NCI-H82 treated with DMSO at 0.1 percent for 48 hours (cell line): ENCODE results near the gene UGP2.
A peak's percentile ranks its signal among the peaks of the same experiment; 100 is the strongest.

Experiments
- DNase-seq: peaks from one replicate; lab custom pipeline; 2025; ENCODE audit not compliant: unreplicated experiment; lab: John Stamatoyannopoulos, UW

Gene UGP2

DNA sequence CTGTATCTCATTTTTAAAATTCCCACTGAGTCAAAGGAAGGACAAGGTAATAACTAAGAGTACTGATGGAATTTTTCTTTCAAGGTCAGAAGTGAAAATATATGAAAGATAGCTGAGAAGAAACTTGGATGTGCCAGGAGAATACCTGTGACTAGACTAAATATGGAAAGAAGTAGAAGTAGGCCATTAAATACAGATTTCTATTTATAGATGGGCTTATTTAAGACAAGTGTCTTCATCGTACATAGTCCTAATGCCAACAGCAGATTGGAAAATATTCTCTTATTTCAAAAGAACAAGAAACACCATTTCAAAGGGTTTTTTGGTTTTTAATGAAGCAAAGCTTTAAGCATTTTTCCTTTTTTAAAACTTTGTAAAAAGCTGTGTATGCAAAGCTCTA, 22.0 kb downstream of the UGP2 start:
- no peak for DNase-seq

DNA sequence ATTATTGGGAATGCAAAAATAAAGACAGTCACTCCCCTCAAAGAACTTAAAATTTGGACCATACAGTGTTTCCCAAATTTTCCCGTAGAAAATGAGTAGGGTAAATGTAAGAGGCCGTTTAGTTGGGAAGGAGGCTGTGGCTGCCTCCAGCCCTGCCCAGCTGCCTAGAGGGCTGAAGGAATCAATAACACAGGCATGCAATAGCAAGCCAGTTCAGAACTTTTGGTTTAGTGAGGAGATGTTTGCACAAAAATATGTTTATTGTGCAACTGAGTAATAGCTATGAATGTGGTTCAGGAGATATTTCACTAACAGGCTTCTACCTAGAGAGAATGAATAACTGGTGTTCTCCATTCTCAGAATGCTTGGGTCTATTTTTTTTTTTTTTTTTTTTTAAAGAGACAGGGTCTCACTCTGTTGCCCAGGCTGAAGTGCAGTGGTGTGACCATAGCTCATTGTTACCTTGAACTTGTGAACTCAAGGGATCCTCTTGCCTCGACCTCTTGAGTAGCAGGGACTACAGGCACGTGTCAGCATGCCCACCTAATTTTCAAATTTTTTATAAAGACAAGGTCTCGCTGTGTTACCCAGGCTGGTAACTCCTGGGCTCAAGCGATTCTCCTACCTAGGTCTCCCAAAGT, 23.6 kb downstream of the UGP2 start:
- no peak for DNase-seq

DNA sequence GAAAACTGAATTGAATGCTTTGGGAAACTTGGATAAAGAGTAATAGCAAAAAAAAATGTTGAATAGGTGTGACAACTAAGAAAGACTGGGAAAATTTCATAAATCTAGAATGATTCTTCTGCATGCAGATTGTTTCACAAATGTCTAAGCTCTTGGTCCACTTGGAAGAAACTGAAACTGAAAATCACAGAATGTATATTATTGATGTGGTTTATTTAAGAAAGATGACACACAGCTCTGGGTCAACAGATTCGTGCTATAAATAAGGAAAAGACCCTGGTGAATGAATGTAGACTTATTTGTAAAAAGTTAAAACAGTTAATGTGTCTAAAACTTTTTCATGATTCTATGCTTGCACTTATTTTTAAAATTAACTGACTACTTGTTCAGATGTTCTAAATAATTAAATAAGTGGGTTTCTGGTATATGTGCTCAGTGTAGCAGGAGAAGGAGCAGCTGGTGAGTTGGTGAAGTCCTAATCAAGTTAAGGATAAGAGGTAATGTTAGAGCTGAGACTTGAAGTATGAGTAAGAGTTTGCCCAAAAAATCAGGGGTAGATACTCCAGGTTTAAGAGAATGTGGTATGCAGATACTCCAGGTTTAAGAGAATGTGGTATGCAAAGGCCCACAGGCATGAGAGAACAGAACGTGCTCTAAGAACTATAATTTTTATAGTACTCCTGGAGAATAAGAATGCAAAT, 24.5 kb downstream of the UGP2 start:
- DNase-seq: no peak

DNA sequence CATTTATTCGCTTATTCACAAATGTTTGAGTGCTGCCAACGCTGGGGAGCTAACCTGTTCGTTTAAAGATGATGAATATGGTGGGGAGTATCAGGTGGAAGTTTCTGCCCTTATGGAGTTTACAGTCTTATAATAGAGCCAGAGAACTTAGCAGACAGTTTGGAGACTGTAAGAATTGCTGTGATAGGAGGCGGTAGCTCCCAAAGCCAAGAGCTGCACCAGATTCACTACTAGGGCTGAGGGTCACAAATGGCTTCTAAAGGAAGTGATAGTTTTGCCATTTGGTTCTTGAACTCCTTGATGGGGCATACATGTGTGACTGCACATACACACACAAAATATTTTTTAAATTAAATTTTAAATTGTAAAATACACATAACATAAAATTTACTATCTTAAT, 29.0 kb downstream of the UGP2 start:
- no peak for DNase-seq

DNA sequence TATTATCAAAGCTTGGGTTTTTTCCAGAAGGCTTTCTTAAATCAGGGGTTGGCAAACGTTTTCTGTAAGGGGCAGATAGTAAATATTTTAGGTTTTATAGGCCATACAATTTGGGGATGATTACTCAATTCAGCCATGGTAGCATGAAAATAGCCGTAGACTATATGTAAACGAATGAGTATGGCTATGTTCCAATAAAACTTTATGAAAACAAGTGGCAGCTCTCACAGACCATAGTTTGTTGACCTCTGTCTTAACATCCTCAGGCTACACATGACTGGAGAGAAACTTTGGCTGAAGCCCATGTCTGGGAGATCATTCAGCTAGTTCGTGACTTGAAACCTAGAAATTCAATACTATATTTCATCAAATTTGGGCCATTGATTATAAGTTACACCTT, 30.2 kb downstream of the UGP2 start:
- no peak for DNase-seq

DNA sequence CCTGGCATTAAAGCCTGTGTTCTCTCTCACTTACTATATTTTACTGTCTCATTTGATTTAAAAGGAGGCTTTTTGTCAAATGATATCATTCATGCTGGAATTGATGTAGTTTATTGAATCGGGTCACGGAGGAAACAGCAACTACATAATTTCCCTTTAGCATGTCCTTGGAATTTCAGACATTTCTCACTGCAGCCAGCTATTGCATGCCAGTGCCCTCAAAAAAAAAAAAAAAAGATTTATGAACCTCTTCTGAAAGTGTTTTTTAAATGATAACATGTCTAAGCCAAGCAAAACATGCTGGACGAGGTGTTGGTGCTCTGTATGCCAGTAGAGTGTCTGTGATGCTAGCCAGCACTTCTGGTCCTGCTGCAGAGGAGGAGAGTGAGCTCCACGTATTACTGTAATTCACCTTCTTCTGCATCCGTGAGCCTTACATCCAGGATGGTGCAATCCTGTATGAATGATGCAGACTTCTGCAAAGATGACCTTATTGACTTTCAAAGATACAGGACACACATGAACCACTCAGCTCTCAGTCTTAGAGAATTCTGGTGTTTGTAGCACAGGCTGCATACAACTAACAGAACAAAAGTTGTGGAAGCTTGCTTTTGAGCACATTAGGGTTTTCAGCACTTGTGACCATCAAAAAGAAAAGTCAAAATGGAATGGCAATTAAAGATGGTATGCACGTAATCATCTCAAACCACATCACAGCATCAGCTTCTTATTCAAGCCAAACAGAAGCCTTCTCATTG, 31.1 kb downstream of the UGP2 start:
- no peak for DNase-seq

DNA sequence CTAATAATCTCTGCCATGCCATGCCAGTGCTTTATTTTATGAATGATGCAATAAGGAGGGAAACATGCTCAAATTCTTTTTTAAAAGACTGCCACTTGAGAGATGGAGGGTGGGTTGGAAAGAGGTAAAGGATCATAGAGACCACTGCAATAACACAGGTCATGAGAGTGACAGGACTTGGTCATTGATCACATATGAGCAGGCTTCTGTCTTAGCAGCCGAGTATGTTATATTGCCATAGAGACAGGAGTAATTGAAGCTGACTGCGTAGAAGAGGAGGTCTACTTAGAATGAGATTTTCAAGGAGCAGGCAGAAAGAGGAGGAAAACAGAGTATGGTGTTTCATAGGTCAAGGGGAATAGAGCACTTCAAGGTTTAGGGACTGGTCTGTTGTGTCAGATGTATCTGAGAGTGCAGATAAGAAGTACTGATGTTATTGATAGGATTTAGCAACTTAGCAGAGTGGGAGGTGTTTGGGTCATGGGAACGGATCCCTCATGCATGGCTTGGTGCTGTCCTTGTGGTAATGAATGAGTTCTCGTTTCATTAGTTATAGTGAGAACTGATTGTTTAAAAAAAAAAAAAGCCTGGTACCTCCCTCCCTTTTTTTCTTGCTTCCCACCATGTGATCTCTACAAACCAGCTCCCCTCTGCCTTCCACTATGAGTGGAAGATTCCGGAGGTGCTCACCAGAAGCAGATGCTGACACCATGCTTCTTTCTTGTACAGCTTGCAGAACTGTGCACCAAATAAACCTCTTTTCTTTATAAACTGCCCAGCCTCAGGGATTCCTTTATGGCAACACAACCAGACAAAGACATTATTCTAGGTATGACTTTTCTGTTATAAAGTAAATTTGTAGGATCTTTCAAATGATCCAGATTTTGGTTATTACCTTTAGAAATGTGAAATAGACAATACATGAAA, 32.8 kb downstream of the UGP2 start:
- DNase-seq: no peak

DNA sequence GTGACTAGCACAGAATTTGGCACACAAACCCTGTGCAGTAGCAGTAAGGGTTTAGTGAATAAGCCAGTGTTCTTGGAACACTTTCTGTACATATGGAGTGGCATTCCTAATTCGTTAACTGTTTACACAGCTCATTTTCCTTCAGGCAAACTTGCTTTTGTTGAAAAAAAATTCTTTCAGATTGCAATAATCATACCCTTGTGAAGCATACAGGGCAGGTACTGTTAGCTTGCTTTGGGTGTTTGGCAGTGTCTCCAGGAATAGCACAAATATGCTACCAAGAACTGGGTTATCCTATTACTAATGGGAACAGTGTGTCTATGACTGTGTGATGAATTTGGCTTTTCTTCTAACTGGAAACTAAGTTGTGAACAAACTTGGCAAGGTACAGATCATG, 33.4 kb downstream of the UGP2 start:
- no peak for DNase-seq

DNA sequence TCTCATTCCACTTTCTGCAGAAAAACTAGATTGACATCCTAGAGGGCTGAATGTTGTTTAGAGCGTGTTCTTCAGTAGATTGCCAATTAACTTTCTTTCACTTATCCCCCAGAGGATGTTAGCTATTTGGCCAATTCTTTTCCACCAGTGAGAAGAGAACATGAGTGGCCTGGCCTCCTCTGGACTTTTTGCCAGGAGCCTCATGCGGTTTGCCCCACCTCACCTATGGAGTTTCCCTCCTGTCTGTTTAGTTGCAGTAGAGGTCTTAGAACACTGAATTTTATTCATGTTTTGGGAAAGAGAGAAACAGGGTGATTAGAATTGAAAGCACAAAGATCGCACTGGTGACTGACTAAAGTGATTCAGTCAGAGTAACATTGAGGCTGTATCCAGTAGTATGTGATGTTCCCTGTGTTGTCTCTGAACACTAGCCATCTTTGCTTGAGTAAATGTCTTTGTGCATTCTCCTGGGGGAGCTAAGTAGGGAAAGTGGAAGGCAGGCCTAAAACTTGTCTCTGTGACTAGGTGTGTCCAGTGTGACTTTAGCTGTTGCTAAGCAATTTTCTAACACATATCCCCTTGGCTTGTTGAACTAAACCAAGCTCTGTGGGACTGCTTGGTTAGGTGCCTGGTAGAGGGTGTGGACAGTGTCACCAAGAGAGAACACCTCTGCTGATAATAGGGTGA, 34.0 kb downstream of the UGP2 start:
- DNase-seq: no peak

DNA sequence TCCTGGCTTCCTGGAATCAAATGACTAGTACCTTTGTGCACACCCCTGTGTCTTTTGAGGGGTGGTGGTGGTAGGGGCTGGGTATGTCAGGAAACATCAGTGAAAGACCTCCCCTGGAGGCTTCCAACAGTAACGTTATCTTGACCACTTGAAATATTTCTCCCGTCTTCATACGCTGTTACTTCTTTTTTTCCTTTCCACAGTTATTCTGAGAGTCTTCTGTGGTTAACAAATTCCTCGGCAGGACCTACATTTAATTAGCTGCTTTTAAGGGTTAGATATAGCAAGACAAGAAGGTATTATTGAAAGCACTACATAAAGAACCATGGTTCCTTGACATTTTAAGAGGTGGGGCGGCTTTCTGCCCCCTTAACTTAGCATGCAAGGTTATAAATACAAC, 34.6 kb downstream of the UGP2 start:
- DNase-seq: no peak

DNA sequence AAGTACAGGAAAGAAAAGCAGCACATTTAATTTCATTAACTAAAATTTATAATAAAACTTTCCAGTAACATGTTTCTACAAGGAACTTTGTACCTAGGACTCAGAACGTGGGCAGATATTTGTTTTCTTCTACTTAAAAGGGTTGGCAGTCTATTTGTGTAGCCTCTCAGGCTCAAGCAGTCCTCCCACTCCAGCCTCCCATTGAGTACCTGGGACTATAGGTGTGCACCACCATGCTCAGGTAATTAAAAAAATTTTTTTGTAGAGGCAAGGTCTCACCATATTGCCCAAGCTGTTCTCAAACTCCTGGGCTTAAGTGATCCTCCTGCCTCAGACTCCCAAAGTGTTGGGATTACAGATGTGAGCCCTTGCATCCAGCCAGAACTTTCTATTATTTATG, 36.8 kb downstream of the UGP2 start:
- no peak for DNase-seq

DNA sequence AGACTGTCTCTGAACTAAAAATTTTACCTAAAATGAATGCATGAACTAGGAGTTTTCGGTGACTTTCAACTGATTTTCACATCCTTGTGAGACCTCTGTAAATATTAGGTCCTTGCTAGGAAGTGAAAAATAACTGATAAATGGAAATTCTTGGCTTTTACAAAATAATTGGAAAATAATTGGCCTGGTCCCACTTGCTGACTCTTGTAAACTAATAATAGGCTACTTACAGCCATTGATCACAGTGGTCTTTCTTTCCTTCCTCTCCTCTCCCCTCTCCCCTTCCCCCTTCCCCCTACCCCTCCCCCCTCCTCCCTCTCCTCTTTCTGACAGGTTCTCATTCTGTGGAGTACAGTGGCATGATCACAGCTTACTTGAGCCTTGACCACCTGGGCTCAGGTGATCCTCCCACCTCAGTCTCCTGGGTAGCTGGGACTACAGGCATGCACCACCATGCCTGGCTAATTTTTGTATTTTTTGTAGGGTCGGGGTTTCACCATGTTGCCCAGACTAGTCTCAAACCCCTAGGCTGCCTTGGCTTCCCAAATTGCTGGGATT, 38.3 kb downstream of the UGP2 start:
- no peak for DNase-seq

DNA sequence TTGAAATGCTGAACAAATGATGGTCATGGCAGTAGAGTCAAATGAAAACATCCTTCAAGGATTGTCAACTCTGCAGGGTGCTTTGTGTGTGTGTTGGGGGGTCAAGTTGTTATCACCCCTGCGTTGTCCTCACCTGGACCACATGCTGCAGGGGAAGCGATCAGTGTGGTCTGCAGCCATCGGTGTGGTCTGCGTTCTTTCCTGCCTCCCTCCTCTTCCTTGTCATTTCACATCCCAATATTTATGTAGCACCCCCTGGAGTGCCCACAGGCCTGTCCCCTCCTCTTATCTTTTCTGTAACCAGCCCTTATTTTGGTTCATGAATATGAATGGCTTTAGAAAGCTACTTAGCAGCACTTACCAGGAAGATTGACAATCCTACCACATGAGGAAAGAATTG, 38.9 kb downstream of the UGP2 start:
- no peak for DNase-seq

DNA sequence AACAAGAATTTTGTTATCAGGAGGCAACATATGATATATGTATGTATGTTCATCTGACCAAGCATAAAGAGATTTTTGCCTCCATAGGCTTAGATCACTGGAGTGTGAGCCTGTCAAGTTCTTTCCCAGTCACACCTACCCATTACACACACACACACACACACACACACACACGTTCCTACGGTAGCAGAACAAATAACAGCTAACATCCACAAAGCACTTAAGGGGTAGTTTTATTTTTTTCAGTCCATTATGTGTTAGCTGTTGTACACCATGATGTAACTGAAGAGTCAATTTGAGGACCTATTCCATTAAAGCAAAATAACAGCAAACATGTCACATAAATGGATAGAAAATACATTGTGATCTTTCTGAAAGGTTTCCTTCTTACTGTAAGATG, 39.5 kb downstream of the UGP2 start:
- no peak for DNase-seq

DNA sequence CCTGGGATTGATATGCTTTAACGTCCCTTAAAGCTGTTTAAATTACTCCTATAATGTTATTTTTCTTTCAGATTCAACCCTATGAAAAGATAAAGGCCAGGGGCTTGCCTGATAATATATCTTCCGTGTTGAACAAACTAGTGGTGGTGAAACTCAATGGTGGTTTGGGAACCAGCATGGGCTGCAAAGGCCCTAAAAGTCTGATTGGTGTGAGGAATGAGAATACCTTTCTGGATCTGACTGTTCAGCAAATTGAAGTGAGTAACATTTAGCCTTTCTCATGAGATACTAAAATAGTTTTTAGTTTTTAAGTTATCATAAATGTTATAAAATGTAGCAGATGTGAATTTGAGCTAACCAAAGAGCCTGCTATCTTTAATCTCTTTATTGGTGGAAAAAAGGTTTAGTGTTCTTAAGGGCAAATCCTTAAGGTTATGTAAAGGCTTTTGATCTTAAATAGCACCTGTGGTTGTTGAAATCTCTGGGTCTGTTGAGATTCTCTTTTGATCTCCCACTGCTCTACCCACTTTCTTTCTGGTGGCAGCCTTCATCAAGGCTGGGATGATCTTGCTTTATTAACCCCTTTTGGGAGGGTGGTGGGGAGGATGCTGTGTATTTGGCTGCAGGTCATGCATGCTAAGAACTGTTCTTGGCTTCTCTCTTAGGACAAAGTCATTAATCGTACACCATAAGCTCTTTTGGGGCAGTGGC, 40.9 kb downstream of the UGP2 start:
- DNase-seq: peak; percentile 44

DNA sequence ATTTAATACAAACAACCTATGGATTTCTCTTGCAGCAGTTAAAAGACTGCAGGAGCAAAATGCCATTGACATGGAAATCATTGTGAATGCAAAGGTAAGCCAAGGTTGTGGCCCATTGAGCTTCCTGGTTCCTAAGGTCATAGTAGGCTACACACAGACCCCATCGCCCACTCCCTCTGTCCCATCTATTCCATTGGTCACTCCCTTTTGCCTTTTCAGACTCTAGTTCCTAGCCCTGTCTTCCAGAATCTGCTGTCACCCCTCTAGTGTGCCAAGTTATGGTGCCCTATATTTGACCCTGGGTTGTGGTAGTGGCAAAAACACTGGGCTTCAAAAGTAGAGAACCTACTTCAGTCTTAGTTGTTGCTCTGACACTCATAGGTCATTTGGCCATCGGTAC, 44.7 kb downstream of the UGP2 start:
- DNase-seq: no peak

DNA sequence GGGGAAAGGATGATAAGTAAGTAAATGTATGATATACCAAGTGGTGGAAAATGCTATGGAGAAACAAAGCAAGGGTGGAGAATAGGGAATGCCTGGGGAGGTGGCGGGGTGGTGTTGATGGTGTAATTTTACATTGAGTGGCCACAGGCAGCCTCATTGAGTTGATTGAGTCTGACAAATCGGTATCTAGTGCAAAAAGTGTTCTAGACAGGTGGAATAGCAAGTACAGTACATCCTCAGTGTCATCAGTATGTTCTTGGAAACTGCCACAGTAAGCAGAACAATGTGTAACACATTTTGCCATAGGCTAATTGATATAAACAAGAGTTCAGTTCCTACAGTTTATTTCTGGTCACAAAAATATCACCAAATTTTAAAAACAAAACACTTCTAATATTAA, 46.4 kb downstream of the UGP2 start:
- no peak for DNase-seq

DNA sequence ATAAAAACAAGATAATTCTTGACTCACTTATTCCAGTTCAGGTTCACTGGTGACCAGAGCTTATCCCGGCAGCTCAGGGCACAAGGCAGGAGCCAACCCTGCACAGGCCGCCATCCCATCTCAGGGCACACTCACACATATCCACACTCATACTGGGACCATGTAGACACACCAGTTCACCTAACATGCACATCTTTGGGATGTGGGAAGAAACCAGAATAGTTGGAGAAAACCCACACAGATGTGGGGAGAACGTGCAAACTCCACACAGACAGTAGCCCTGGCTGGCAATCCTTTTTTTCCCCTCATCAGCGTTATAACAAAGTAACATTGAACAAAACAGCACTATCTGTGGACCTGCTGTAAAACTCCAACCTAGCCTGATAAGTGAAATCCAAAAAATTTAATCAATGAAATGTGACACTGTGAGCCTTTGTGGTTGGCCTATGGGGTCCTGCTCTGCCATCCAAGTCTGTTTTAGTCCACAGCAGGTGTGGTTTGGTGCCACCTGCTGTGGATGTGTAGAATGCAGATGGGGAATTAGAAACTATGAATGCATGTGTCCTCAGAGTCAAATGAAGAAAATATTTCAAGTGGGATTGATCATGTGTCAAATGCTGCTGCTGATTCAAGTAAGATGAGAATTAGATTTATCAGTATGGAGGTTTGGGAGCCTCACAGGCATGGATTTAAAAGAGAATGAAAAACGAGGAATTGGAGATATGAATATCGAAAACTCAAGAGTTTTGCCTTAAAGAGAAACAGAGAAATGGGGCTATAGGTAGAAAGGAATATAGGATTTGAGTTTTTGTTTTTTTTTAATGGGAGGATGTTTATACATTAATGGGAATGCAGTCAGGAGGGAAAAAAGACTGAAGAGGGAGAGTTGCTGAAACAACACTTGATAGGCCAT, 47.0 kb downstream of the UGP2 start:
- DNase-seq: peak; percentile 44

DNA sequence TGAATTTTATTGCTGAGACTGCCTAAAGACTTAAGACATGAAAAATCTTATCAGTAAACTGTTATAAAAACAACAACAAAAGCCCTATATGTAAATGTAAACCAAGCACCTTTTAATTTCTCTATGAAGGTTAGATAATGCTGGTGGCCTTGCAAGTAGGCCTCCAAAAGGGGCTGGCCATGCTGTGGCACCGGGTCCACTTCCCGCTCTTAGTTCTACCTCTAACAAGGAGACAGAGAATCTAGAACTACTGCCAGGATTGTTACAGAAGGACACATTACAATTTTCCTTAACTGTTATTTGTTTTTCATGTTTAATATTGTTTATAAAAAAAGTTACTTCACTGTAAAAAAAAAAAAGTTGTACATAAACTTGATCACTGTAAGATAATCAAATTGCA, 49.0 kb downstream of the UGP2 start:
- no peak for DNase-seq
